Adipocyte (in vitro differentiated cells): ENCODE results near the gene RNU7-1.
A peak's percentile ranks its signal among the peaks of the same experiment; 100 is the strongest.

Source experiments
- DNase-seq: peaks from one replicate; pipeline ENCODE4 v3.0.0-alpha.2; 2015; ENCODE audit warnings: low read depth
- H3K27me3 ChIP-seq: replicated peaks from 2 replicates; pipeline ENCODE4 v1.7.0; 2013; ENCODE audit warnings: mild to moderate bottlenecking, low read length, moderate library complexity; ENCODE audit not compliant: control insufficient read depth, insufficient read depth
- H3K36me3 ChIP-seq: 2 replicates; pipeline ENCODE4 v1.7.0; 2013; ENCODE audit warnings: low read length, mild to moderate bottlenecking, moderate library complexity; ENCODE audit not compliant: control insufficient read depth, insufficient read depth, severe bottlenecking
- H3K4me1 ChIP-seq: 2 replicates; pipeline ENCODE4 v1.7.0; 2013; ENCODE audit warnings: mild to moderate bottlenecking, low read length, moderate library complexity; ENCODE audit not compliant: control insufficient read depth, insufficient read depth
- H3K4me3 ChIP-seq: 2 replicates; pipeline ENCODE4 v1.7.0; 2013; ENCODE audit warnings: mild to moderate bottlenecking, low read length, moderate library complexity
- H3K9ac ChIP-seq: 2 replicates; pipeline ENCODE4 v1.7.0; 2013; ENCODE audit warnings: mild to moderate bottlenecking, low read length, moderate library complexity
- H3K9me3 ChIP-seq: 2 replicates; pipeline ENCODE4 v1.7.0; 2013; ENCODE audit warnings: mild to moderate bottlenecking, low read length, moderate library complexity; ENCODE audit not compliant: control insufficient read depth

Gene RNU7-1

DNA sequence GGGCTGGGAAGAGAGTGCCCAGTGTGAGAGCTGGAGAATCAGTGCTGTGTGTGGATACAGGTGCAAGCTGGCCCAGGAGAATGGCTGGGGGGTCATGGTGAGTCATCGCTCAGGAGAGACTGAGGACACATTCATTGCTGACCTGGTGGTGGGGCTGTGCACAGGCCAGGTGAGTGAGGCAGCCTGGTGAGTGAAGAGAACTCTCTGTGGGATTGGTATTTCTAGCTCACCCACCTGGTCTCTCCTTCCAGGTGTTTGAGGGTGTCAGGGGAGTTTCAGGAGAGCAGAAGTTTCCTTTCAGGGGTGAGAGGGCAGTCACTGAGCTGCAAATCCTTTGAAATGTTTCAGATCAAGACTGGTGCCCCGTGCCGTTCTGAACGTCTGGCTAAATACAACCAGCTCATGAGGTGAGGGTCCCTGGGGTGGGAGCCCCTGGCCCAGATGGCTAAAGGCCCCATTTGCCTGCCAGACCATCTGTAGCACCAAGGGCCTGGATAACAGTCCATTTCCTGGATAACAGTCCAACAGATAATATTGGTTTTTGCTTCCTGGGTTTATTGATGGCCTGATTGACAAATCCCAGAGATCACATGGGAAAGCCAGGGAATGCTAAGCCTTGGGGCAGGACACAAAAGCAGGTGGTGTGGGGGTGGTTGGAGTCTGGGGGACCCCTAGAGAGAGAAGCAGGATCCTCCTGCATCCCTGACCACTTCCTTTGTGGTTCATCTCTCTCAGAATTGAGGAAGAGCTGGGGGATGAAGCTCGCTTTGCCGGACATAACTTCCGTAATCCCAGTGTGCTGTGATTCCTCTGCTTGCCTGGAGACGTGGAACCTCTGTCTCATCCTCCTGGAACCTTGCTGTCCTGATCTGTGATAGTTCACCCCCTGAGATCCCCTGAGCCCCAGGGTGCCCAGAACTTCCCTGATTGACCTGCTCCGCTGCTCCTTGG, 21.3 kb upstream of the RNU7-1 start:
- Histone ChIP-seq H3K36me3 (no peaks in the 10 kb centered on the region), H3K27me3 (no peaks in the 10 kb centered on the region), H3K4me1 (peaks cover 30% of the 10 kb centered on the region), H3K9ac (peak overlapping the region; percentile 21), H3K9me3 (no peaks in the 10 kb centered on the region), H3K4me3 (no peak overlapping the region)
- DNase-seq = no peak

DNA sequence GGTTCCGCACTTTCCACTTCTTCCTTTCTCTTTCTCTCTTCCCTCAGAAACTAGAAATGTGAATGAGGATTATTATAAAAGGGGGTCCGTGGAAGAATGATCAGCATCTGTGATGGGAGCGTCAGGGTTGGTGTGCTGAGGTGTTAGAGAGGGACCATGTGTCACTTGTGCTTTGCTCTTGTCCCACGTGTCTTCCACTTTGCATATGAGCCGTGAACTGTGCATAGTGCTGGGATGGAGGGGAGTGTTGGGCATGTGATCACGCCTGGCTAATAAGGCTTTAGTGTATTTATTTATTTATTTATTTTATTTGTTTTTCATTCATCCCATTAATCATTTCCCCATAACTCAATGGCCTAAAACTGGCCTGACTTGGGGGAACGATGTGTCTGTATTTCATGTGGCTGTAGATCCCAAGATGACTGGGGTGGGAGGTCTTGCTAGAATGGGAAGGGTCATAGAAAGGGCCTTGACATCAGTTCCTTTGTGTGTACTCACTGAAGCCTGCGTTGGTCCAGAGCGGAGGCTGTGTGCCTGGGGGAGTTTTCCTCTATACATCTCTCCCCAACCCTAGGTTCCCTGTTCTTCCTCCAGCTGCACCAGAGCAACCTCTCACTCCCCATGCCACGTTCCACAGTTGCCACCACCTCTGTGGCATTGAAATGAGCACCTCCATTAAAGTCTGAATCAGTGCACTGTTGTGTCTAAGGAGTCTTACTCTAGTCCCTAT, 20.4 kb upstream of the RNU7-1 start:
- DNase-seq = no peak
- H3K4me3 ChIP-seq = no peak overlapping the region
- H3K4me1 ChIP-seq = peaks cover 30% of the 10 kb centered on the region
- H3K36me3 ChIP-seq = no peaks in the 10 kb centered on the region
- no peaks in the 10 kb centered on the region for H3K9me3 ChIP-seq
- peak overlapping the region; percentile 21 for H3K9ac ChIP-seq
- H3K27me3 ChIP-seq = no peaks in the 10 kb centered on the region

DNA sequence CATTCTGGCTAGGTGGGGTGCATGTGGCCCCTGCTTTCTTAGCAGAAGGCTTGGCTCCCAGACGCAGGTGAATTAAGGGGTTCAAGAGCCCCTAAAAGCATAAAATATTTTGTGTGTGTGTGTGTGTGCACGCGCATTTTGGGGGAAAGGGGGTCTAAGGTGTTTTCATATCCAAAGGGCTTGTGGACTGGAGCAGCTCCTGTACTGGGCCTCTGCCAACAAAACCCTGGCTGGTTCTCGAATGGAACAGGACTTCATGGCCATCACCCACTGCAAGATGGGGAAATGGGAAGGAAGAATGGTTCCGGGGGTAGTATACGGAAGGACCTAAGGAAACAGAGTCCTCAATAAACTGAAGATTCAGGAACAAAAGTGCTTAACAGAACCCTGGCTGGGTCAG, 19.8 kb upstream of the RNU7-1 start:
- Histone ChIP-seq H3K4me3 (no peak overlapping the region), H3K36me3 (no peaks in the 10 kb centered on the region), H3K9ac (peak overlapping the region; percentile 80), H3K9me3 (no peaks in the 10 kb centered on the region), H3K4me1 (peaks cover 30% of the 10 kb centered on the region), H3K27me3 (no peaks in the 10 kb centered on the region)
- DNase-seq = no peak

DNA sequence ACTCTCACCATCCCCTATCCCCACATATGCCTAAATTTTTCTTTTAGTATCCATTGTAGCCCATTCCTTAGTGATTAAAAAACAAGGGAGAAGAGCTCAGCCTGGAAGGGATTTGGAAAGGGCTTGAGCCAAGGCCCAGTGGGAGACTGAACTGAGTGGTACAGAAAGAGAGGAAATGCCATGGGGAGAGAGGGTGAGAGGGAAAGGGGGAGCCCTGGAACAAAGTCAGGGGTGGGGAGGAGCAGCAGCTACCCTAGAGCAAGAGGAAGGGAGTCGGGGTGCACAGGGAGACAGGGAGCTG, 18.4 kb upstream of the RNU7-1 start:
- no peak for DNase-seq
- Histone ChIP-seq H3K9me3 (no peaks in the 10 kb centered on the region), H3K4me3 (peak overlapping the region; percentile 80), H3K4me1 (peaks cover 39% of the 10 kb centered on the region), H3K36me3 (peaks cover 2% of the 10 kb centered on the region), H3K9ac (peak overlapping the region; percentile 80), H3K27me3 (no peaks in the 10 kb centered on the region)

DNA sequence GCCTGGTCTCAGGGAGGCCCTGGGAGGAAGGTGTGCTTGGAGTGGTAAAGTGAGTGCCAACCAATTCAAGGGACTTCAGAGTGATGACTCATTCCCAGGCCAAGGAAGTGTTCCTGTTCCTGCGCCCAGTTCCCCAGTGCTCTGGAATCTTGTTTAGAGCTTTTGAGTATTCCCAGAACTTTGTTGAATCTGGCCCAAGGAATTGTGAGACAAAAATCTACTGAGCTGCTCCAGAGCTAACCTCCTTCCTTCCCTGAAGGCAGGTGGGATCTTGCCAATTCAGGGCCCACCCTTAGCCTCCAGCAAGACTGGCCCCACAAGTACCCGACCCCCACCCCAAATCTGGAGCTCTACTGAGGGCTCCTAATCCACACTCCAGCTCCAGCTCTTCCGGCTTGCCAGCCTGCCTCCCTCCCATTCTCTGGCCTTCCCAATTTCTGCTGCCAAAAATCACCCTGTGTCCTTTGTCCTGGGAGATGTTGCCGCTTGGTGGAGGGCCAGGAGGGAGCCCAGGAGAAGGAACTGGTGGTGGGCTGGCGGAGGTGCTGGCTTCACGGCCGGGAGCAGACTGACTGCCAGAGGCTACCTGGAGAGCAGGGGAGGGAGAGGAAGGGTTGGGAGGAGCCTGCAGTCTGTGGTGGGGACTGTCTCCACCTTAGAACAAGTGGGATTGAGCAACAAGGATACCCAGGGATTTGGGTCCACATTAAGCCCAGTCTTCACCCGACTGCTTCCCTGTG, 17.9 kb upstream of the RNU7-1 start:
- Histone ChIP-seq H3K9me3 (no peaks in the 10 kb centered on the region), H3K27me3 (no peaks in the 10 kb centered on the region), H3K9ac (peak overlapping the region; percentile 80), H3K36me3 (peaks cover 2% of the 10 kb centered on the region), H3K4me3 (peak overlapping the region; percentile 80), H3K4me1 (peaks cover 41% of the 10 kb centered on the region)
- DNase-seq = peak; percentile 84

DNA sequence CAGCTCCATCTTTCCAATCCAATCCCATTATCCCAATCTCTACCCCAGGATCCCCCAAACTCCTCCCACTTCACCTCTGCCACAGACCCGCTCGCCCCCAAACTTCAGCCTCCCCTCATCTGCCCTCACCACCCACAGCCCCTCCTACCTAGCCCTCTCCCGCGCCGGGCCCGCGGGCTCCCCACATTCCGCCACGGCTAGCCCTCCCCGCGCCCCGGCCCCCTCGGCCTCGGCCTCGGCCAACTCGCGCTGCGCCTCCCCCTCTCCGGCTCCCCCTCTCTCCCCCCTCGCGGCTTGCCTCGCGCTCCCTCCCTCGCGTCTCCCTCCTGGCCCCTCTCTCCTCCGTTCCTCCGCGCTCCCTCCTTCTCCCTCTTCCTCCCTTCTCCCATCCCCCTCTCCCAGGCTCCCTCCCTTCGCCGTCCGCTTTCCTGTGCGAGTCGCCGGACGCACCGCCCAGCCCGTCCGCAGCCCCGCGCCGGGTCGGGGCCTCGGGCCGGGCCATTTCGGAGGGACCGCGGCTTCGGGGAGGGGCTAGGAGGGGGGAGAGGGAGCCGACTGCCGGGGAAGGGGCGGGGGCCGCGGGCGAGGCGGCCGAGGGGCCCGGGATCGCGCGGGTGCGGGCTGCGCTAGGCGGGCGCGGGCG, 16.1 kb upstream of the RNU7-1 start, which contains the start of gene ATN1:
TSS of gene ATN1 (plus strand) at position 581 of the 643 bp plus-strand sequence. CDS start 6,043 bp downstream, outside the sequence.
- Histone ChIP-seq H3K4me3 (peak within 1 kb of the TSS; percentile 96), H3K9ac (peak within 1 kb of the TSS; percentile 95), H3K4me1 (peaks cover 52% of the 10 kb centered on the region), H3K27me3 (no peaks in the 10 kb centered on the region), H3K9me3 (no peaks in the 10 kb centered on the region), H3K36me3 (peaks cover 8% of the 10 kb centered on the region)
- peak; percentile 94 for DNase-seq

DNA sequence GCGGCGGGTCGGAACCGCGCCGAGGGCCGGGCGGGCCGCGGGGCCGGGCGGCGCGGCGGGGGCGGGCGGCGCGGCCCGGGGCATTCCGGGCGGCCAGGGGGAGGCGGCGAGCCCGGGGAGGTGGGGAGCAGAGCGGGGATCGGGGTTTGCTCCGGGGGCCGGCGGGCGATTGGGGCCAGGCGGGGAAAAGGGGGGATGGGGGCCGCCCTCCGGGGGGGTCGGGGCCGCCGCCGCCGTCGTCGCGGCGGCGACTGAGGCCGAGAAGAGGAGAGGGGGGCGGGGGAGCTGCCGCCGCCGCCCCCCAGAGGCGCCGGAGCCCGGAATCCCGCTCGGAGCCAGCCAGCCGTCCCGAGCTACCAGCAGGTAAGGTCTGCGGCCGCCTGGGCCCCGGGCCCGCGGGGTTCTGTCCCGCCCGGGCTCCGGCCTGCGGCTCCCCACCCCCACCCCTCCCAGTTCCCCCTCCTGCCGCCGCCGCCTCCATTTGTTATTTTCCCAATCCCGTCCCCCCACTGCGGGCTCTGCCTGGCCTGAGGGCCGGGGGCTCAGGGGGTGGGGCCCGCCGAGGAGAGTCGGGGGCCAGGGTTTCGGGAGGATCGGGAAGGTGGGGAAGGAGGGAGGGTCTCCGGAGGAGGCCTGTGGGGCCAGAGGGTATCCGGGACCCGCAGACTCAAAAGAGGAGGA, 15.5 kb upstream of the RNU7-1 start:
- H3K9me3 ChIP-seq = no peaks in the 10 kb centered on the region
- peaks cover 52% of the 10 kb centered on the region for H3K4me1 ChIP-seq
- H3K27me3 ChIP-seq = no peaks in the 10 kb centered on the region
- peak overlapping the region; percentile 95 for H3K9ac ChIP-seq
- peaks cover 11% of the 10 kb centered on the region for H3K36me3 ChIP-seq
- peak; percentile 52 for DNase-seq
- peak overlapping the region; percentile 96 for H3K4me3 ChIP-seq

DNA sequence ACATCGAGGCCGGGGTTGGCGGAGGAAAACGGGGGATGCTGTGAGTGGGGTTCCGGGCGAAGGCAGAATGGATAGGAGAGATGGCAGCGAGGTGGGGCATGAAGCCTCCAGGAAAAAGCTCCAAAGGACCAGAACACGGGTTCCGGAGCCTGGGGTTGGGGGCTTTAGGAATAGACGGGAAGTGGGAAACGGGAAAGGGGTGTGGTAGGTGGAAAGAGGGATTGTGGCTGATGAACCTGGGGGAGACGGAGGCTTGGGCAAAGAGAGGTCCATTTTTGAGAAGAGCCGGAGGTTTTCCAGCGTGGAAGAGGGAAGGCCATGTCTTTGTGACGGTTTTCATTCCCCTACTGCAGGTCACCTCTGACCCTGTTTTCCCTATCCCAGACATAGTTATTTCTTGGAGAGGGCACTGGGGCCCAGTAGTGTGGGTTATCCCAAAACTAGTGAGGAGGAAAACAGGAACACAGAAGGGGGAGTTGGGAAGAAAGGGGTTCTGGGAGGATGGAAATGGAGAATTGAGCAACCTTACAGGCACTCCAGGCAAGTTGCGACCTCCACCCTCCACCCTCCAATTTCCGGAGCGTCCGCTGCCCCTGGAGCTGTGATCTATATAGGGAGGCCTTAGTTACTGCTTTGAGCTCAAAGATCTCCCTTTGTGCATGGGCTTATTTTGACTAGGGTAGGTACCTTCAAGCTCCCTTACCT, 14.8 kb upstream of the RNU7-1 start:
- Histone ChIP-seq H3K4me3 (peak overlapping the region; percentile 96), H3K4me1 (peaks cover 59% of the 10 kb centered on the region), H3K27me3 (no peaks in the 10 kb centered on the region), H3K9ac (peak overlapping the region; percentile 95), H3K9me3 (no peaks in the 10 kb centered on the region), H3K36me3 (peaks cover 18% of the 10 kb centered on the region)
- DNase-seq = peak; percentile 44

DNA sequence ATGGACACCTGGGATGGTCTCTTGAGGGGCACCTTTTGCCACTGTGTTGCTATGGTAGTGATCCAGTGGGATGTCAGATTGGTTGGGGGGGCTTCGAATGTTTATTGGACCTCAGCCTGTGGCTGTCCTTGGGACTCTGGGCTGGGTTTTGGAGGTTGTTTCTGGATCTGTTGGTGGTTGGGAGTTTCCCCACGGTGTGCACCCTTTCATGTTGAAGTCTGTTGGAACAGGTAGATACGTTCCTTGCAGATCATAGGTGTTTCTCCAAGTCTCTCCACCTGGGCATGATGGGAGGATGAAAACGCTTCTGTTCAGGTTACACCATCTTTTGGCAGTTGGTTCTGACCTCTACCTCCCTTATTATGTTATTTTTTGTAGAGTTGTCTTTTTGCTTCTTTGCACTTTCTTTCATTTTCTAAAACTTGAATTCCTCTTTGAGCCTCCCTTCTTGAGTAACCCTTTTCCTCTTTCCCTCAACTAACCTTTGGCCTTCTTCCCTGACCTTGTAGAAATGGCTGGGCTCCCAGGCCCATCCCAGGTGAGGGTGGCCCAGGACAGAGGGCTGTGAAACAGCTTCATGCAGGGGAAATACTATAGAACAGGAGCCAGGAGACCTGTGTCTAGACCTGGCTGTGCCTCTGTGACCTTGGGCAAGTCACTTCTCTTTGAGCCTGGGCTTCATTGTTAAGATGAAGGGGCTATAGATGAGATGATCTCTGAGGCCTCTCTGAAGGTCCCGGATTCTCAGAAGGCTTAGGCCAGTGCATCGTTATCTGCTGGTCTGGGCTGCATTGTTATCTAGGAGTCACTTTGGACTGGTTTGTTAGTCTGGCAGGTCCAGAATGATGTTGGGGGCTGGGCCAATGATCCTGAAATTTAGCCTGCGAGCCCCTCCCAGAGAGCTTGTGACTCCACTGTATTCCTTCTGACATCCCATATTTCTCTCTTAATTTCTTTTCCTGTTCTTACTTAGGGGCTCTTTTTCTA, 13.9 kb upstream of the RNU7-1 start:
- no peaks in the 10 kb centered on the region for H3K9me3 ChIP-seq
- peaks cover 27% of the 10 kb centered on the region for H3K36me3 ChIP-seq
- H3K27me3 ChIP-seq = no peaks in the 10 kb centered on the region
- peaks cover 63% of the 10 kb centered on the region for H3K4me1 ChIP-seq
- DNase-seq = no peak
- peak overlapping the region; percentile 95 for H3K9ac ChIP-seq
- peak overlapping the region; percentile 96 for H3K4me3 ChIP-seq
